IMR-90 (cell line): ENCODE measurements around the gene NRIP1. TPM values are rescaled to one million over a fixed set of nuclear protein-coding genes. Genes with fewer than 3 reads are reported as not detected.

Source experiments
- ATAC-seq: fragments of 200-7000 bp; cut with Tn5 transposase; 2 replicates; pipeline ENCODE4 v1.9.1; 2020; ENCODE audit warnings: low read depth, mild to moderate bottlenecking, moderate library complexity
- BruUV-seq: library from RNA; stranded (reverse); fragments of 400-500 nt; replicated peaks from 2 replicates; lab custom pipeline; 2021; lab: Mats Ljungman, UMichigan
- CTCF ChIA-PET: fragments of 300-600 bp; formaldehyde crosslinking; extraction: SDS; loops from one replicate; lab custom pipeline; 2021; ENCODE audit warnings: antibody characterized with exemption; lab: Yijun Ruan, JAX
- POLR2A ChIA-PET: fragments of 300-600 bp; sonication (Branson Sonifier 250); formaldehyde crosslinking; loops from one replicate; lab custom pipeline; 2022; ENCODE audit warnings: antibody characterized with exemption; ENCODE audit not compliant: unreplicated experiment; lab: Charles Lee
- DNase-seq: peaks from one replicate; pipeline ENCODE4 v3.0.0; 2013
- H2AFZ ChIP-seq: replicated peaks from 2 replicates; pipeline ENCODE3; 2013; ENCODE audit warnings: low read length, mild to moderate bottlenecking; ENCODE audit not compliant: poor library complexity
- H2AK5ac ChIP-seq: 2 replicates; pipeline ENCODE4 v1.6.1; 2013; ENCODE audit warnings: low read depth, low read length, inconsistent platforms
- H2AK9ac ChIP-seq: replicated peaks from 2 replicates; pipeline ENCODE3; 2013; ENCODE audit warnings: mild to moderate bottlenecking, low read depth, low read length, moderate library complexity; ENCODE audit not compliant: poor library complexity
- H2BK120ac ChIP-seq: 2 replicates; pipeline ENCODE4 v1.6.1; 2013; ENCODE audit warnings: low read depth, low read length, inconsistent platforms
- H2BK15ac ChIP-seq: 3 replicates; pipeline ENCODE4 v1.6.1; 2013; ENCODE audit warnings: low read depth, low read length, inconsistent platforms
- H2BK20ac ChIP-seq: 2 replicates; pipeline ENCODE4 v1.6.1; 2013; ENCODE audit warnings: low read depth, mild to moderate bottlenecking, inconsistent platforms, low read length, moderate library complexity
- H2BK5ac ChIP-seq: 2 replicates; pipeline ENCODE4 v1.6.1; 2013; ENCODE audit warnings: mild to moderate bottlenecking, low read depth, low read length, inconsistent platforms; ENCODE audit not compliant: poor library complexity, severe bottlenecking
- H3K14ac ChIP-seq: replicated peaks from 2 replicates; pipeline ENCODE4 v1.6.1; 2013; ENCODE audit warnings: low read depth, low read length, inconsistent platforms
- H3K18ac ChIP-seq: 2 replicates; pipeline ENCODE4 v1.6.1; 2013; ENCODE audit warnings: low read depth, low read length, control low read depth
- H3K23ac ChIP-seq: 2 replicates; pipeline ENCODE4 v1.6.1; 2013; ENCODE audit warnings: low read depth, low read length, inconsistent platforms
- H3K27ac ChIP-seq: 2 replicates; pipeline ENCODE4 v1.5.1; 2013; ENCODE audit warnings: mild to moderate bottlenecking, control low read depth, low read length; ENCODE audit not compliant: insufficient read depth
- H3K27me3 ChIP-seq: 2 replicates; pipeline ENCODE4 v1.6.1; 2013; ENCODE audit warnings: low read length; ENCODE audit not compliant: control insufficient read depth, insufficient read depth
- H3K36me3 ChIP-seq: 2 replicates; pipeline ENCODE4 v1.6.1; 2013; ENCODE audit warnings: low read length, mixed read lengths; ENCODE audit not compliant: control insufficient read depth, insufficient read depth
- H3K4ac ChIP-seq: 2 replicates; pipeline ENCODE4 v1.6.1; 2013; ENCODE audit warnings: low read depth, low read length, inconsistent platforms
- H3K4me1 ChIP-seq: 2 replicates; pipeline ENCODE4 v1.6.1; 2013; ENCODE audit warnings: low read length, mixed read lengths; ENCODE audit not compliant: control insufficient read depth, insufficient read depth
- H3K4me2 ChIP-seq: 2 replicates; pipeline ENCODE4 v1.6.1; 2013; ENCODE audit warnings: low read depth, mild to moderate bottlenecking, control low read depth, low read length, moderate library complexity
- H3K4me3 ChIP-seq: 2 replicates; pipeline ENCODE4 v1.5.1; 2013; ENCODE audit warnings: low read depth, mild to moderate bottlenecking, control low read depth, low read length, moderate library complexity; ENCODE audit not compliant: insufficient read depth
- H3K56ac ChIP-seq: 2 replicates; pipeline ENCODE4 v1.6.1; 2013; ENCODE audit warnings: low read length, inconsistent platforms; ENCODE audit not compliant: insufficient read depth; ENCODE audit errors: extremely low read depth
- H3K79me1 ChIP-seq, 2 experiments: 2 replicates each; pipeline ENCODE4 v1.6.1; 2013; ENCODE audit warnings: low read length in 2 of 2, inconsistent platforms in 1 of 2, low read depth in 1 of 2
- H3K9ac ChIP-seq: 2 replicates; pipeline ENCODE4 v1.6.1; 2013; ENCODE audit warnings: low read depth, low read length, control low read depth
- H3K9me1 ChIP-seq: 2 replicates; pipeline ENCODE4 v1.6.1; 2013; ENCODE audit warnings: low read length, inconsistent platforms; ENCODE audit not compliant: insufficient read depth
- H3K9me3 ChIP-seq: 2 replicates; pipeline ENCODE4 v1.6.1; 2013; ENCODE audit warnings: low read length; ENCODE audit not compliant: control insufficient read depth, insufficient read depth
- H4K20me1 ChIP-seq: 2 replicates; pipeline ENCODE4 v1.6.1; 2013; ENCODE audit warnings: low read length, inconsistent platforms; ENCODE audit not compliant: insufficient read depth
- H4K5ac ChIP-seq: 2 replicates; pipeline ENCODE4 v1.6.1; 2013; ENCODE audit warnings: mild to moderate bottlenecking, low read depth, low read length, control low read depth
- H4K8ac ChIP-seq, 2 experiments: 2 replicates each; pipeline ENCODE4 v1.6.1; 2013; ENCODE audit warnings: low read depth in 2 of 2, low read length in 2 of 2, control low read depth in 1 of 2, inconsistent platforms in 1 of 2
- H4K91ac ChIP-seq: 2 replicates; pipeline ENCODE4 v1.6.1; 2013; ENCODE audit warnings: low read depth, low read length, inconsistent platforms; ENCODE audit not compliant: insufficient read depth
- BHLHE40 ChIP-seq: fragments of 150-350 bp; IDR thresholded peaks from 2 replicates; pipeline ENCODE4 v1.6.1; 2016; ENCODE audit warnings: mild to moderate bottlenecking, low read depth, low read length
- CEBPB ChIP-seq: IDR thresholded peaks from 2 replicates; pipeline ENCODE4 v1.6.1; 2012; ENCODE audit warnings: low read depth, low read length, improper control_type of control experiment
- CHD1 ChIP-seq: IDR thresholded peaks from 2 replicates; pipeline ENCODE4 v1.6.1; 2012; ENCODE audit warnings: low read depth, low read length, improper control_type of control experiment
- CTCF ChIP-seq: conservative IDR thresholded peaks from 2 replicates; pipeline ENCODE4 v1.5.1; 2012; ENCODE audit warnings: mild to moderate bottlenecking, low read depth, low read length, improper control_type of control experiment
- FOS ChIP-seq: fragments of 150-350 bp; IDR thresholded peaks from 2 replicates; pipeline ENCODE4 v1.6.1; 2016; ENCODE audit warnings: low read depth, low read length
- MAFK ChIP-seq: IDR thresholded peaks from 2 replicates; pipeline ENCODE4 v1.6.1; 2012; ENCODE audit warnings: low read depth, low read length, improper control_type of control experiment
- MAZ ChIP-seq: IDR thresholded peaks from 2 replicates; pipeline ENCODE4 v1.6.1; 2012; ENCODE audit warnings: low read depth, mild to moderate bottlenecking, low read length, improper control_type of control experiment, moderate library complexity, borderline replicate concordance
- MXI1 ChIP-seq: IDR thresholded peaks from 2 replicates; pipeline ENCODE4 v1.6.1; 2012; ENCODE audit warnings: low read depth, mild to moderate bottlenecking, low read length, moderate library complexity, borderline replicate concordance
- NFE2L2 ChIP-seq: fragments of 150-350 bp; IDR thresholded peaks from 2 replicates; pipeline ENCODE4 v1.6.1; 2016; ENCODE audit warnings: low read depth, mild to moderate bottlenecking, low read length
- RAD21 ChIP-seq: IDR thresholded peaks from 2 replicates; pipeline ENCODE4 v1.6.1; 2012; ENCODE audit warnings: low read length, improper control_type of control experiment
- RCOR1 ChIP-seq: IDR thresholded peaks from 2 replicates; pipeline ENCODE4 v1.6.1; 2012; ENCODE audit warnings: mild to moderate bottlenecking, low read length, improper control_type of control experiment; ENCODE audit not compliant: insufficient replicate concordance
- RFX5 ChIP-seq: IDR thresholded peaks from 2 replicates; pipeline ENCODE4 v1.8.0; 2012; ENCODE audit warnings: low read depth, mild to moderate bottlenecking, low read length, moderate library complexity
- USF2 ChIP-seq: fragments of 150-350 bp; IDR thresholded peaks from 2 replicates; pipeline ENCODE4 v1.6.1; 2017; ENCODE audit warnings: mild to moderate bottlenecking, antibody characterized with exemption, low read length, low read depth
- WGBS, 2 experiments: methylation state at CpG; one replicate each; pipeline versions ENCODE4 v1.1.5 to v1.1.7; 2013; ENCODE audit warnings: missing lambda C conversion rate in 2 of 2; ENCODE audit not compliant: insufficient read length in 1 of 2; ENCODE audit errors: extremely low coverage in 2 of 2; 5-methylcytosine and 5-hydroxymethylcytosine counted together
- dilution Hi-C: fragments of 300-500 bp; cut with HindIII; formaldehyde crosslinking; loops from one replicate; pipeline ENCODE4 v1.14.3; 2018; ENCODE audit warnings: low sequenced_read_pairs; ENCODE audit not compliant: unreplicated experiment
- in situ Hi-C: fragments of 300-500 bp; cut with MboI; formaldehyde crosslinking; loops from 3 replicates; pipeline ENCODE4 v1.14.3; 2019; ENCODE audit warnings: low sequenced_read_pairs, inconsistent platforms, mixed read lengths
- intact Hi-C: fragments of 100-400 bp; cut with micrococcal nuclease; formaldehyde crosslinking; loops from 2 replicates; pipeline ENCODE4 v1.10.0; 2022
- polyA plus RNA-seq, 3 experiments: library from polyadenylated mRNA; depleted of rRNA; stranded (reverse); fragments of >200 nt; gene quantifications; 2 replicates each; pipeline ENCODE4 v1.2.3, GENCODE V29; 2012; ENCODE audit warnings: low replicate concordance in 1 of 3
- total RNA-seq: library from RNA; depleted of rRNA; stranded (reverse); fragments of >200 nt; gene quantifications from 2 replicates; pipeline ENCODE4 v1.2.3, GENCODE V29; 2012

The NRIP1 gene
- total and polyA plus RNA-seq, 2 of the 4 experiments (the other 2 are of a cell fraction) = 9.6 to 73.8 TPM

GRCh38 chr21:15028186-15028585 is 36.6 kb downstream of the NRIP1 start:
- intact Hi-C loops = no loop called here
- no peak overlapping the region for H3K56ac ChIP-seq
- TF ChIP-seq MAFK (no peak), RFX5 (no peak), CEBPB (no peak), MXI1 (no peak), RAD21 (no peak), NFE2L2 (no peak), USF2 (no peak), MAZ (no peak), RCOR1 (no peak), BHLHE40 (no peak), CTCF (no peak), CHD1 (no peak), FOS (no peak)
- in situ Hi-C loops = no loop called here
- no peak overlapping the region for H2BK15ac ChIP-seq
- no peak overlapping the region for H4K91ac ChIP-seq
- H4K20me1 ChIP-seq = peaks cover 18% of the 10 kb centered on the region; the same call in 1 of the 2 replicates
- no peak overlapping the region for H3K9ac ChIP-seq
- H3K4me2 ChIP-seq = no peak overlapping the region
- H3K14ac ChIP-seq = no peak overlapping the region
- dilution Hi-C loops = no loop called here
- H3K4me1 ChIP-seq = no peaks in the 10 kb centered on the region; the same call in 1 of the 2 replicates
- 0 out of 2 replicates have a peak, but pooled peaks cover 3% of the 10 kb centered on the region for H3K9me1 ChIP-seq
- H4K5ac ChIP-seq = no peak overlapping the region
- no peak for ATAC-seq
- H3K4ac ChIP-seq = no peak overlapping the region
- H3K9me3 ChIP-seq = no peaks in the 10 kb centered on the region; the same call in 1 of the 2 replicates
- H3K18ac ChIP-seq = no peak overlapping the region
- H2BK120ac ChIP-seq = no peak overlapping the region
- H3K23ac ChIP-seq = no peak overlapping the region
- no peak overlapping the region for H3K27ac ChIP-seq
- CTCF ChIA-PET = no interaction called here
- DNase-seq = no peak
- no peaks in the 10 kb centered on the region for H3K27me3 ChIP-seq
- H2AFZ ChIP-seq = no peak overlapping the region
- H3K79me1 ChIP-seq = peaks cover 25 to 61% of the 10 kb centered on the region in 2 experiments
- no peak overlapping the region for H2BK5ac ChIP-seq
- H3K4me3 ChIP-seq = no peak overlapping the region
- no CpG with 5 or more reads among the region's 3 CpGs for WGBS, 2 experiments
- no peak overlapping the region for H2AK5ac ChIP-seq
- H3K36me3 ChIP-seq = peaks cover 3% of the 10 kb centered on the region; the same call in 1 of the 2 replicates
- no peak overlapping the region; a peak in 1 of 4 replicates for H4K8ac ChIP-seq
- H2BK20ac ChIP-seq = no peak overlapping the region
- POLR2A ChIA-PET = no interaction called here
- no peak overlapping the region for H2AK9ac ChIP-seq
- no TSS peak for BruUV-seq
